HL-60 (cell line): ENCODE results near the gene OR2D2.
"Not testable (repeated sequence)": the region's sequence is repeated elsewhere in the genome, so short reads cannot be mapped to it uniquely, and the experiment has no call there.

ENCODE experiments used
- DNase-seq, 2 experiments: peaks; one replicate each; pipeline ENCODE4 v3.0.0-alpha.2; 2010 to 2020; ENCODE audit warnings: low read depth in 1 of 2, low spot score in 1 of 2
- H3K27ac ChIP-seq: fragments of 250-450 bp; sonication (Bioruptor Pico); replicated peaks from 2 replicates; pipeline ENCODE4 v1.5.1; 2020; ENCODE audit warnings: mild to moderate bottlenecking, moderate library complexity
- H3K27me3 ChIP-seq: fragments of 250-450 bp; sonication (Bioruptor Pico); 2 replicates; pipeline ENCODE4 v1.5.1; 2021; ENCODE audit warnings: mild to moderate bottlenecking, moderate library complexity; ENCODE audit not compliant: insufficient read depth, poor library complexity, severe bottlenecking
- H3K4me3 ChIP-seq: replicated peaks from 2 replicates; pipeline ENCODE4 v1.5.1; 2011; ENCODE audit warnings: mild to moderate bottlenecking, control low read depth, low read length; ENCODE audit not compliant: insufficient read depth
- GABPA ChIP-seq: IDR thresholded peaks from 2 replicates; pipeline ENCODE4 v1.6.1; 2012; ENCODE audit warnings: low read depth
- POLR2AphosphoS5 ChIP-seq: IDR thresholded peaks from 2 replicates; pipeline ENCODE4 v1.6.1; 2012; ENCODE audit warnings: low read depth
- SPI1 ChIP-seq: IDR thresholded peaks from 2 replicates; pipeline ENCODE4 v1.6.1; 2012; ENCODE audit warnings: low read depth, mild to moderate bottlenecking, borderline replicate concordance
- TF ChIP-seq, protein P1 (sequence below): IDR thresholded peaks from 2 replicates; pipeline ENCODE4 v1.6.1; 2012; ENCODE audit warnings: low read depth; ENCODE audit not compliant: insufficient replicate concordance
- TF ChIP-seq, protein P2 (sequence below): IDR thresholded peaks from one replicate; pipeline ENCODE4 v1.5.1; 2011; ENCODE audit warnings: low read length, control low read depth, inconsistent platforms; ENCODE audit not compliant: insufficient read depth

The OR2D2 gene

DNA sequence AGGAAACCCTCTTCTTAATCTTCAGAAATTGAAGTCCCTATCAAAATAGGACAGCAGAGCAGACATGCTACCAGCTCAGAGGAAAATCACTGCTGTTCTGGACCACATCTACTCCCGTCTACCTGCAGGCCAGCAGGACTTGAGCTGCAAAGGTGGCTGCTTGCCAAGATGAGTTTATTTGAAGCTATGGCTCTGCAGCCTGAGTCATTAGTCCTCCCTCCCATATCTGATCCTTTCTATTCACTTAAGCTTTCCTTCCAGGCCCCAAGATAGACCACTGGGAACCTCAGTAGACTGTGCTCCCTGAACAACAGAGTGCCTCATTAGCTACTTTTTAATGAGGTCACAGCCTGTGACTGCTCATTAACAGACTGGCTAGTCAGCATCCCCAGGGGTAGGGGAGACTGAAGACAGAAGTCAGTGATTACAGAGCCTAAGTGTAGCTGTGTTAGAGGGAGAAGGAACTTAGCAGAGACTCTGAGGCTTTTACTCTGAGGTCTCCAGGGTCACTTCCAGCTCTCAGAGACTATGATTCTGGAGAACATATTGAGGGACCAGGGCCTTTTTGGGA lies 36.2 kb downstream of the OR2D2 start:
- TF ChIP-seq, protein P1, sequence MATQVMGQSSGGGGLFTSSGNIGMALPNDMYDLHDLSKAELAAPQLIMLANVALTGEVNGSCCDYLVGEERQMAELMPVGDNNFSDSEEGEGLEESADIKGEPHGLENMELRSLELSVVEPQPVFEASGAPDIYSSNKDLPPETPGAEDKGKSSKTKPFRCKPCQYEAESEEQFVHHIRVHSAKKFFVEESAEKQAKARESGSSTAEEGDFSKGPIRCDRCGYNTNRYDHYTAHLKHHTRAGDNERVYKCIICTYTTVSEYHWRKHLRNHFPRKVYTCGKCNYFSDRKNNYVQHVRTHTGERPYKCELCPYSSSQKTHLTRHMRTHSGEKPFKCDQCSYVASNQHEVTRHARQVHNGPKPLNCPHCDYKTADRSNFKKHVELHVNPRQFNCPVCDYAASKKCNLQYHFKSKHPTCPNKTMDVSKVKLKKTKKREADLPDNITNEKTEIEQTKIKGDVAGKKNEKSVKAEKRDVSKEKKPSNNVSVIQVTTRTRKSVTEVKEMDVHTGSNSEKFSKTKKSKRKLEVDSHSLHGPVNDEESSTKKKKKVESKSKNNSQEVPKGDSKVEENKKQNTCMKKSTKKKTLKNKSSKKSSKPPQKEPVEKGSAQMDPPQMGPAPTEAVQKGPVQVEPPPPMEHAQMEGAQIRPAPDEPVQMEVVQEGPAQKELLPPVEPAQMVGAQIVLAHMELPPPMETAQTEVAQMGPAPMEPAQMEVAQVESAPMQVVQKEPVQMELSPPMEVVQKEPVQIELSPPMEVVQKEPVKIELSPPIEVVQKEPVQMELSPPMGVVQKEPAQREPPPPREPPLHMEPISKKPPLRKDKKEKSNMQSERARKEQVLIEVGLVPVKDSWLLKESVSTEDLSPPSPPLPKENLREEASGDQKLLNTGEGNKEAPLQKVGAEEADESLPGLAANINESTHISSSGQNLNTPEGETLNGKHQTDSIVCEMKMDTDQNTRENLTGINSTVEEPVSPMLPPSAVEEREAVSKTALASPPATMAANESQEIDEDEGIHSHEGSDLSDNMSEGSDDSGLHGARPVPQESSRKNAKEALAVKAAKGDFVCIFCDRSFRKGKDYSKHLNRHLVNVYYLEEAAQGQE = no peak
- TF ChIP-seq POLR2AphosphoS5 (no peak), GABPA (no peak), SPI1 (no peak)
- TF ChIP-seq, protein P2, sequence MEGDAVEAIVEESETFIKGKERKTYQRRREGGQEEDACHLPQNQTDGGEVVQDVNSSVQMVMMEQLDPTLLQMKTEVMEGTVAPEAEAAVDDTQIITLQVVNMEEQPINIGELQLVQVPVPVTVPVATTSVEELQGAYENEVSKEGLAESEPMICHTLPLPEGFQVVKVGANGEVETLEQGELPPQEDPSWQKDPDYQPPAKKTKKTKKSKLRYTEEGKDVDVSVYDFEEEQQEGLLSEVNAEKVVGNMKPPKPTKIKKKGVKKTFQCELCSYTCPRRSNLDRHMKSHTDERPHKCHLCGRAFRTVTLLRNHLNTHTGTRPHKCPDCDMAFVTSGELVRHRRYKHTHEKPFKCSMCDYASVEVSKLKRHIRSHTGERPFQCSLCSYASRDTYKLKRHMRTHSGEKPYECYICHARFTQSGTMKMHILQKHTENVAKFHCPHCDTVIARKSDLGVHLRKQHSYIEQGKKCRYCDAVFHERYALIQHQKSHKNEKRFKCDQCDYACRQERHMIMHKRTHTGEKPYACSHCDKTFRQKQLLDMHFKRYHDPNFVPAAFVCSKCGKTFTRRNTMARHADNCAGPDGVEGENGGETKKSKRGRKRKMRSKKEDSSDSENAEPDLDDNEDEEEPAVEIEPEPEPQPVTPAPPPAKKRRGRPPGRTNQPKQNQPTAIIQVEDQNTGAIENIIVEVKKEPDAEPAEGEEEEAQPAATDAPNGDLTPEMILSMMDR = no peak
- H3K27me3 ChIP-seq = no peaks in the 10 kb centered on the region
- DNase-seq = no peak
- H3K4me3 ChIP-seq = no peak overlapping the region
- H3K27ac ChIP-seq = no peak overlapping the region

DNA sequence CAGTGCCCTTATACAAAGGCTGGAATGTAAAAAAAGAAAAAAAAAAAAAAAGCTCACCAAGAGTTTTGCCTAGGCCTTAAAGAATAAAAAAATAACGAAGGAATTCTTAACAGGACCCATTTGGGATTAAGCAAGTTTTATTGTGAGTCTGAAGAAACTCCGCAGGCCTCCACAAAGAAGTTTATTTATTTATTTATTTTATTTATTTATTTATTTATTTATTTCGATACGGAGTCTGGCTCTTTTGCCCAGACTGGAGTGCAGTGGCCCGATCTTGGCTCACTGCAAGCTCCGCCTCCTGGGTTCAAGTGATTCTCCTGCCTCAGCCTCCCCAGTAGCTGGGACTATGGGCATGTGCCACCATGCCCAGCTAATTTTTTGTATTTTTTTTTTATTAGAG lies 37.5 kb downstream of the OR2D2 start:
- not testable (repeated sequence) for H3K27me3 ChIP-seq, H3K27ac ChIP-seq, H3K4me3 ChIP-seq, DNase-seq

DNA sequence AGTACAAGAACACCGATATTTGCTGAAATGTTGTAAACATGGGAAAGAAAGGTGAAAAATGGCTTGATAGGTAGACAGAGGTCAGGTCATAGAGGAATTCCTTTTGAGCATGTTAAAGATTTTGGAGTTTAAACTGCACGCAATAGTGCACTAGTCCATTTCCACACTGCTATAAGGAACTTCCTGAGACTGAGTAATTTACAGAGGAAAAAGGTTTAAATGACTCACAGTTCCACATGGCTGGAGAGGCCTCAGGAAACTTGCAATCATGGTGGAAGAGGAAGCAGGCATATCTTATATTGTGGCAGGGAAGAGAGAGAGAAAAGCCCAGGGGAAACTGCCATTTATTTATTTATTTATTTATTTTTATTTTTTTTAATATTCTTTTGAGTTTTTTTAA lies 41.8 kb downstream of the OR2D2 start:
- no peaks in the 10 kb centered on the region for H3K27me3 ChIP-seq
- TF ChIP-seq, protein P2 = no peak
- TF ChIP-seq, protein P1 = no peak
- TF ChIP-seq SPI1 (no peak), POLR2AphosphoS5 (no peak), GABPA (no peak)
- no peak overlapping the region for H3K4me3 ChIP-seq
- no peak for DNase-seq
- no peak overlapping the region for H3K27ac ChIP-seq

DNA sequence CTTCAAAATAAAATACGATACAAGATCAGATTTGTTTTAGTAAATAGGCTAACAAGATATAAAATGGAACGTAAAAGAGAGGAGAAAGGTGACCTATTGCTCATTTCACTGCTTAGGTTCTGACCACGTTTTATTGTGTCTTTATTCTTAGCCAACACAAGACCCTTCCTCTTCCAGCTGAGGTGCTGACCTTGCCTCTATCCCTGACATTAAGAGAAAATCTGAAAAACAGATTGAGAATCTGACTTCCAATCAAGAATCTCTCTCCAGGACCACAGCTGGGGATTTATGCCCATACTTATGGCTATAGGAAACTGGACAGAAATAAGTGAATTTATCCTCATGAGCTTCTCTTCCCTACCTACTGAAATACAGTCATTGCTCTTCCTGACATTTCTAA lies 46.9 kb downstream of the OR2D2 start, which contains the start of gene OR10A5:
OR10A5 (plus strand) TSS at position 301 of the 400 bp plus-strand sequence; CDS start at position 301, 0 bp downstream.
- H3K27me3 ChIP-seq = no peaks in the 10 kb centered on the region
- DNase-seq = no peak
- H3K27ac ChIP-seq = no peak within 1 kb of the TSS
- TF ChIP-seq GABPA (no peak), POLR2AphosphoS5 (no peak), SPI1 (no peak)
- TF ChIP-seq, protein P2 = no peak
- TF ChIP-seq, protein P1 = no peak
- no peak within 1 kb of the TSS for H3K4me3 ChIP-seq
